WTC11 (cell line): ENCODE measurements around the gene GPC5. TPM values are rescaled to one million over a fixed set of nuclear protein-coding genes. Genes with fewer than 3 reads are reported as not detected.

Source experiments
- ATAC-seq: fragments of 200-7000 bp; cut with Tn5 transposase; 2 replicates; pipeline ENCODE4 v1.10.0; 2021; ENCODE audit warnings: mild to moderate bottlenecking, moderate library complexity
- CTCF ChIA-PET: fragments of 300-600 bp; sonication (Branson Sonifier 250); formaldehyde crosslinking; loops from one replicate; lab custom pipeline; 2021; ENCODE audit warnings: antibody characterized with exemption; lab: Charles Lee
- POLR2A ChIA-PET: fragments of 350-600 bp; sonication (Branson Sonifier 250); formaldehyde crosslinking; loops from one replicate; lab custom pipeline; 2021; ENCODE audit warnings: antibody characterized with exemption; lab: Charles Lee
- DNase-seq: peaks from one replicate; pipeline ENCODE4 v3.0.0; 2021; ENCODE audit warnings: low spot score
- H3K27ac Mint-ChIP-seq: 2 replicates; pipeline ENCODE4 v1.8.0; 2021; ENCODE audit warnings: mixed read lengths
- H3K27me3 Mint-ChIP-seq: 2 replicates; pipeline ENCODE4 v1.8.0; 2021; ENCODE audit warnings: low read depth, mild to moderate bottlenecking, moderate library complexity, mixed read lengths
- H3K36me3 Mint-ChIP-seq: 2 replicates; pipeline ENCODE4 v1.8.0; 2021; ENCODE audit warnings: mixed read lengths
- H3K4me1 Mint-ChIP-seq: 2 replicates; pipeline ENCODE4 v1.8.0; 2022; ENCODE audit warnings: mixed read lengths
- H3K4me3 Mint-ChIP-seq: 2 replicates; pipeline ENCODE4 v1.8.0; 2021; ENCODE audit warnings: mild to moderate bottlenecking, moderate library complexity, mixed read lengths
- H3K9me3 Mint-ChIP-seq: 2 replicates; pipeline ENCODE4 v1.8.0; 2021; ENCODE audit warnings: mixed read lengths
- ATF1 ChIP-seq: sonication (generic); formaldehyde crosslinking; IDR thresholded peaks from 2 replicates; pipeline ENCODE4 v1.8.1; 2023; ENCODE audit warnings: mild to moderate bottlenecking, moderate library complexity, missing genetic modification reagents
- CREM ChIP-seq: sonication (generic); formaldehyde crosslinking; IDR thresholded peaks from 2 replicates; pipeline ENCODE4 v1.8.1; 2022; ENCODE audit warnings: mild to moderate bottlenecking, missing genetic modification reagents, moderate library complexity
- EMX1 ChIP-seq: fragments of 250-450 bp; sonication (Bioruptor Pico); IDR thresholded peaks from 2 replicates; pipeline ENCODE4 v1.8.0; 2021; ENCODE audit warnings: mild to moderate bottlenecking
- FOXJ3 ChIP-seq: sonication (generic); formaldehyde crosslinking; IDR thresholded peaks from 2 replicates; pipeline ENCODE4 v1.9.0; 2021; ENCODE audit warnings: missing genetic modification reagents, mild to moderate bottlenecking, borderline replicate concordance
- GABPB1 ChIP-seq: sonication (generic); formaldehyde crosslinking; IDR thresholded peaks from 2 replicates; pipeline ENCODE4 v1.8.1; 2023; ENCODE audit warnings: mild to moderate bottlenecking, missing genetic modification reagents
- GRHL2 ChIP-seq: fragments of 250-450 bp; sonication (Bioruptor Pico); IDR thresholded peaks from 2 replicates; pipeline ENCODE4 v1.8.0; 2022; ENCODE audit warnings: mild to moderate bottlenecking, moderate library complexity; ENCODE audit not compliant: insufficient replicate concordance, severe bottlenecking
- IRF2 ChIP-seq: sonication (generic); formaldehyde crosslinking; IDR thresholded peaks from 2 replicates; pipeline ENCODE4 v1.8.0; 2022; ENCODE audit warnings: low read depth, missing genetic modification reagents, borderline replicate concordance
- JUN ChIP-seq: sonication (generic); formaldehyde crosslinking; IDR thresholded peaks from 2 replicates; pipeline ENCODE4 v1.8.0; 2023; ENCODE audit warnings: mild to moderate bottlenecking, missing genetic modification reagents
- MAX ChIP-seq: sonication (generic); formaldehyde crosslinking; IDR thresholded peaks from 2 replicates; pipeline ENCODE4 v1.8.0; 2022; ENCODE audit warnings: mild to moderate bottlenecking, missing genetic modification reagents
- NFATC4 ChIP-seq: fragments of 250-450 bp; sonication (Bioruptor Pico); IDR thresholded peaks from 2 replicates; pipeline ENCODE4 v1.9.0; 2021; ENCODE audit warnings: mild to moderate bottlenecking
- NR2C2 ChIP-seq: sonication (generic); formaldehyde crosslinking; IDR thresholded peaks from 2 replicates; pipeline ENCODE4 v1.8.0; 2022; ENCODE audit warnings: mild to moderate bottlenecking, missing genetic modification reagents
- NR3C1 ChIP-seq: sonication (generic); formaldehyde crosslinking; conservative IDR thresholded peaks from 2 replicates; pipeline ENCODE4 v1.8.1; 2023; ENCODE audit warnings: low read depth, mild to moderate bottlenecking, missing genetic modification reagents
- SP1 ChIP-seq: sonication (generic); formaldehyde crosslinking; conservative IDR thresholded peaks from 2 replicates; pipeline ENCODE4 v1.8.1; 2022; ENCODE audit warnings: missing genetic modification reagents
- TP53 ChIP-seq: sonication (generic); formaldehyde crosslinking; IDR thresholded peaks from 2 replicates; pipeline ENCODE4 v1.8.1; 2023; ENCODE audit warnings: mild to moderate bottlenecking, missing genetic modification reagents
- ZNF219 ChIP-seq: sonication (generic); formaldehyde crosslinking; IDR thresholded peaks from 2 replicates; pipeline ENCODE4 v1.8.0; 2023; ENCODE audit warnings: missing genetic modification reagents, mild to moderate bottlenecking, borderline replicate concordance
- ZNF263 ChIP-seq: sonication (generic); formaldehyde crosslinking; IDR thresholded peaks from 2 replicates; pipeline ENCODE4 v1.8.1; 2022; ENCODE audit warnings: low read depth, mild to moderate bottlenecking, moderate library complexity, missing genetic modification reagents
- ZNF281 ChIP-seq: sonication (generic); formaldehyde crosslinking; IDR thresholded peaks from 2 replicates; pipeline ENCODE4 v1.8.0; 2023; ENCODE audit warnings: mild to moderate bottlenecking, missing genetic modification reagents
- ZNF317 ChIP-seq: sonication (generic); formaldehyde crosslinking; IDR thresholded peaks from 2 replicates; pipeline ENCODE4 v1.8.1; 2023; ENCODE audit warnings: low read depth, mild to moderate bottlenecking, moderate library complexity, missing genetic modification reagents, borderline replicate concordance
- ZNF396 ChIP-seq: fragments of 250-450 bp; sonication (Bioruptor Pico); IDR thresholded peaks from 2 replicates; pipeline ENCODE4 v1.8.0; 2021; ENCODE audit warnings: mild to moderate bottlenecking, moderate library complexity, borderline replicate concordance
- ZNF423 ChIP-seq: fragments of 250-450 bp; sonication (Bioruptor Pico); IDR thresholded peaks from 2 replicates; pipeline ENCODE4 v2.1.2; 2022; ENCODE audit warnings: mild to moderate bottlenecking, moderate library complexity
- total RNA-seq: library from RNA; stranded (reverse); gene quantifications from 3 replicates; pipeline ENCODE4 v1.2.3, GENCODE V29; 2021

GPC5 gene
- total RNA-seq, 1 experiment from 2014 or later: 0.46 TPM

- TF ChIP-seq NR3C1 (CRISPR knock-in tag) (no peak), JUN (CRISPR knock-in tag) (no peak), ZNF281 (CRISPR knock-in tag) (no peak), NFATC4 (CRISPR knock-in tag) (no peak), GRHL2 (CRISPR knock-in tag) (no peak), IRF2 (CRISPR knock-in tag) (no peak), MAX (CRISPR knock-in tag) (no peak), EMX1 (CRISPR knock-in tag) (no peak), GABPB1 (CRISPR knock-in tag) (no peak)
- TF ChIP-seq, all 79 proteins: peak for 0
Observed at GRCh38 chr13:91579320-91579719, 180.9 kb downstream of the GPC5 start (continued).

- ATAC-seq (no peak), DNase-seq (no peak)
- no peaks in the 10 kb centered on the region for H3K27me3 Mint-ChIP-seq
- ChIA-PET CTCF (no interaction called here), POLR2A (no interaction called here)
- H3K36me3 Mint-ChIP-seq: no peaks in the 10 kb centered on the region
- no peaks in the 10 kb centered on the region for H3K4me1 Mint-ChIP-seq
- no peak for TF ChIP-seq ATF1 (CRISPR knock-in tag)
- no peak overlapping the region for H3K27ac Mint-ChIP-seq
- H3K4me3 Mint-ChIP-seq: no peak overlapping the region
- H3K9me3 Mint-ChIP-seq: peaks cover 7% of the 10 kb centered on the region
Observed at GRCh38 chr13:91580749-91581148, 182.3 kb downstream of the GPC5 start.

- no peak for DNase-seq
Observed at GRCh38 chr13:91586609-91587008, 188.2 kb downstream of the GPC5 start.

GRCh38 chr13:91588541-91588940 lies 190.1 kb downstream of the GPC5 start:
- H3K36me3 Mint-ChIP-seq: no peaks in the 10 kb centered on the region
- H3K4me3 Mint-ChIP-seq: no peak overlapping the region
- ATAC-seq (no peak), DNase-seq (no peak)
- H3K27ac Mint-ChIP-seq: no peak overlapping the region
- TF ChIP-seq TP53 (CRISPR knock-in tag): no peak
- TF ChIP-seq ZNF219 (CRISPR knock-in tag): no peak
- TF ChIP-seq SP1 (CRISPR knock-in tag): no peak
- TF ChIP-seq ZNF396: no peak
- H3K9me3 Mint-ChIP-seq: no peaks in the 10 kb centered on the region
- H3K4me1 Mint-ChIP-seq: no peaks in the 10 kb centered on the region
- ChIA-PET CTCF (no interaction called here), POLR2A (no interaction called here)
- no peaks in the 10 kb centered on the region for H3K27me3 Mint-ChIP-seq

More at GRCh38 chr13:91586609-91587008, 188.2 kb downstream of the GPC5 start:
- ChIA-PET CTCF (no interaction called here), POLR2A (no interaction called here)
- Mint-ChIP-seq H3K9me3 (no peaks in the 10 kb centered on the region), H3K4me1 (no peaks in the 10 kb centered on the region), H3K36me3 (no peaks in the 10 kb centered on the region), H3K4me3 (no peak overlapping the region), H3K27me3 (no peaks in the 10 kb centered on the region), H3K27ac (no peak overlapping the region)
- TF ChIP-seq NR2C2 (CRISPR knock-in tag) (no peak), IRF2 (CRISPR knock-in tag) (no peak), CREM (CRISPR knock-in tag) (no peak), ZNF263 (CRISPR knock-in tag) (no peak), ZNF317 (CRISPR knock-in tag) (no peak), FOXJ3 (CRISPR knock-in tag) (no peak), ATF1 (CRISPR knock-in tag) (no peak), ZNF423 (CRISPR knock-in tag) (no peak), ZNF219 (CRISPR knock-in tag) (no peak)
- no peak for ATAC-seq
